Endothelial cell of umbilical vein (primary cell): ENCODE data around the gene L1CAM.

Source experiments
- EZH2 ChIP-seq: IDR thresholded peaks from 2 replicates; pipeline ENCODE4 v1.6.1; 2012; ENCODE audit warnings: borderline replicate concordance, low read depth, mild to moderate bottlenecking, moderate library complexity, low read length, inconsistent platforms; ENCODE audit not compliant: severe bottlenecking
- POLR2A ChIP-seq: IDR thresholded peaks from 2 replicates; pipeline ENCODE4 v1.6.1; 2012; ENCODE audit warnings: low read depth, mild to moderate bottlenecking, control low read depth, low read length
- TF ChIP-seq, protein P1 (sequence below), 2 donors: IDR thresholded peaks; 1 replicate in 1 of 2; 2 replicates in 1 of 2; pipeline ENCODE4 v1.5.1; 2011; ENCODE audit warnings: low read length in 2 of 2, mild to moderate bottlenecking in 2 of 2, moderate library complexity in 2 of 2, control low read depth in 1 of 2, inconsistent platforms in 1 of 2, low read depth in 1 of 2; ENCODE audit not compliant: insufficient read depth in 1 of 2; ENCODE audit errors: extremely low read depth in 1 of 2

DNA sequence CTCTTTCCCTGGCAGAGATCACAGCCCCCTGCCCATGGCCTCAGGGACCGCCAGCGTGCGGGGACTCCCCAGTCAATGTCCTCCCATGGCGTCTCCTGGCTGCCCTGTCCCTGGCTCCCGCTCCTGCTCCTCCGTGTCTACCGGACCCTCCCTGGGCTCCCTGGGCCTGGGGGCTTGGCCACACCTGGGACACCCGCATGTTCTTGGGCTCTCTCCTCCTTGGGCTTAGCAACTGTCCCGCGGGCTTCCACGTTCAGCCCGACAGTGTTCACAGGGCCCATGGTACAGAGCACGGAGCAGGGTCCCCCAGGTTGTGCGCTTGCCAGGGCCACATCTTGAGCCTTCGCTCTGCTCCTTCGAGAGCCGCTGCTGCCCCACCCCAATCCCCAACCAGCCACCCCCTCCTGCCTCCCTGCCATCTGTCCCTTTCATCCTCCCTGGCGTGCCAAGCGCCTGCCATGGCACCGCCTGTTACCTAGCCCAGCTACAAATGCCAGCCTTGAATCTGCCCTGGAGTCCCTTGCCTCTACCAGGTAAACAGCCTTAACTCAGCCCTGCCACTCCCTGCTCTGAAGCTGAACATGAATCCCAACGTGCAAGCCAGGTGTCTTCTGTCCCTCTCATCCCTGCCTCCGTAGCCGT is 22.4 kb upstream of the L1CAM start:
- TF ChIP-seq, protein P1, sequence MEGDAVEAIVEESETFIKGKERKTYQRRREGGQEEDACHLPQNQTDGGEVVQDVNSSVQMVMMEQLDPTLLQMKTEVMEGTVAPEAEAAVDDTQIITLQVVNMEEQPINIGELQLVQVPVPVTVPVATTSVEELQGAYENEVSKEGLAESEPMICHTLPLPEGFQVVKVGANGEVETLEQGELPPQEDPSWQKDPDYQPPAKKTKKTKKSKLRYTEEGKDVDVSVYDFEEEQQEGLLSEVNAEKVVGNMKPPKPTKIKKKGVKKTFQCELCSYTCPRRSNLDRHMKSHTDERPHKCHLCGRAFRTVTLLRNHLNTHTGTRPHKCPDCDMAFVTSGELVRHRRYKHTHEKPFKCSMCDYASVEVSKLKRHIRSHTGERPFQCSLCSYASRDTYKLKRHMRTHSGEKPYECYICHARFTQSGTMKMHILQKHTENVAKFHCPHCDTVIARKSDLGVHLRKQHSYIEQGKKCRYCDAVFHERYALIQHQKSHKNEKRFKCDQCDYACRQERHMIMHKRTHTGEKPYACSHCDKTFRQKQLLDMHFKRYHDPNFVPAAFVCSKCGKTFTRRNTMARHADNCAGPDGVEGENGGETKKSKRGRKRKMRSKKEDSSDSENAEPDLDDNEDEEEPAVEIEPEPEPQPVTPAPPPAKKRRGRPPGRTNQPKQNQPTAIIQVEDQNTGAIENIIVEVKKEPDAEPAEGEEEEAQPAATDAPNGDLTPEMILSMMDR (IDR thresholded peaks at IDR 0.05; ENCODE audit: extremely low read depth in 1 of 2, insufficient read depth in 1 of 2, low read depth in 1 of 2, low read length in 2 of 2), result no peak
- TF ChIP-seq POLR2A (no peak), EZH2 (no peak)
